Adrenal gland (tissue), 12 donors: ENCODE results near the gene TMEM184B. TPM values are rescaled to one million over a fixed set of nuclear protein-coding genes. Genes with fewer than 3 reads are reported as not detected.
A peak's percentile ranks its signal among the peaks of the same experiment; 100 is the strongest.

Experiments
- DNase-seq, 7 donors: peaks; one replicate each; pipeline ENCODE4 v3.0.0-alpha.2; 2019 to 2020
- H3K27ac ChIP-seq, 5 donors: fragments of 200-600 bp; sonication (generic) in 4 of 5; 1 replicate in 3 of 5; 2 replicates in 2 of 5; pipeline versions ENCODE4 v1.5.1 to v1.8.0; 2016 to 2020; ENCODE audit warnings: mild to moderate bottlenecking in 1 of 5
- H3K27me3 ChIP-seq: fragments of 200-600 bp; 2 replicates; pipeline ENCODE4 v1.8.0; 2021
- H3K36me3 ChIP-seq, 2 donors: fragments of 200-600 bp; replicated peaks in 1 of 2; 1 replicate in 1 of 2; 2 replicates in 1 of 2; pipeline versions ENCODE4 v1.5.1 to v1.8.0; 2018 to 2022
- H3K4me1 ChIP-seq, 2 donors: fragments of 200-600 bp; replicated peaks in 1 of 2; 1 replicate in 1 of 2; 2 replicates in 1 of 2; pipeline versions ENCODE4 v1.5.1 to v1.8.0; 2018 to 2021
- H3K4me3 ChIP-seq, 4 donors: fragments of 200-600 bp; sonication (generic) in 3 of 4; one replicate each; pipeline ENCODE4 v1.5.1; 2016 to 2018
- H3K9me3 ChIP-seq, 3 donors: fragments of 200-600 bp; sonication (generic) in 1 of 3; replicated peaks in 1 of 3; 1 replicate in 2 of 3; 2 replicates in 1 of 3; pipeline versions ENCODE4 v1.5.1 to v1.8.0; 2016 to 2021
- POLR2A ChIP-seq, 2 donors: fragments of 450-650 bp; IDR thresholded peaks; one replicate each; pipeline ENCODE4 v1.6.1; 2017; ENCODE audit warnings: antibody characterized with exemption in 2 of 2, mild to moderate bottlenecking in 2 of 2, moderate library complexity in 1 of 2
- WGBS, 4 donors: extraction: QIAGEN DNeasy Blood & Tissue Kit in 2 of 4; methylation state at CpG; one replicate each; pipeline versions ENCODE4 v1.1.5 to v1.1.7; 2013 to 2017; 5-methylcytosine and 5-hydroxymethylcytosine counted together
- intact Hi-C, 2 donors: fragments of 100-400 bp; cut with DNase I; formaldehyde crosslinking; loops; one replicate each; pipeline versions ENCODE4 v1.14.1 to v1.15.0; 2022 to 2023
- polyA plus RNA-seq, 3 donors: library from polyadenylated mRNA; stranded (reverse); fragments of 200-250 nt in 2 of 3; fragments of 350-450 nt in 1 of 3; fragmentation: Illumina TruSeq in 1 of 3; extraction: RNeasy Lipid Tissue Mini Kit (QIAGEN cat#74804) in 1 of 3; gene quantifications; one replicate each; pipeline ENCODE4 v1.2.3, GENCODE V29; 2013 to 2014
- total RNA-seq, 9 donors: library from RNA; depleted of rRNA in 4 of 9; stranded (reverse); fragments of >200 nt in 4 of 9; fragments of 120-200 nt in 1 of 9; fragmentation: NEBNext Ultra II Directional in 1 of 9; extraction: Animal tissue kit (Norgen Biotek cat#: 25700) in 1 of 9; gene quantifications; one replicate each; pipeline versions ENCODE4 v1.1.0 to v1.2.4, GENCODE V29; 2013 to 2023
- TF ChIP-seq, protein P1 (sequence below), 6 experiments: fragments of 450-650 bp in 4 of 6; fragments of 200-600 bp in 2 of 6; sonication (generic) in 1 of 6; IDR thresholded peaks; 1 replicate in 5 of 6; 2 replicates in 1 of 6; pipeline versions ENCODE4 v1.5.1 to v1.8.0; 2016 to 2021; ENCODE audit warnings: antibody characterized with exemption in 6 of 6, mild to moderate bottlenecking in 2 of 6, moderate library complexity in 1 of 6
- donor health status: healthy with polysubstance abuse.
- donor health status: Bipolar disorder and iron deficiency.
- donor health status: DM: yes; HTN: yes; CAD: no.
- donor health status: DM: no; HTN: no; CAD: no.
- donor health status: DM: no; HTN: no; CAD: no.
- donor health status: DM: yes; HTN: yes; CAD: no.

The TMEM184B gene
- total and polyA plus RNA-seq, 12 donors: 7.1 to 107 (median 43.8) TPM

DNA sequence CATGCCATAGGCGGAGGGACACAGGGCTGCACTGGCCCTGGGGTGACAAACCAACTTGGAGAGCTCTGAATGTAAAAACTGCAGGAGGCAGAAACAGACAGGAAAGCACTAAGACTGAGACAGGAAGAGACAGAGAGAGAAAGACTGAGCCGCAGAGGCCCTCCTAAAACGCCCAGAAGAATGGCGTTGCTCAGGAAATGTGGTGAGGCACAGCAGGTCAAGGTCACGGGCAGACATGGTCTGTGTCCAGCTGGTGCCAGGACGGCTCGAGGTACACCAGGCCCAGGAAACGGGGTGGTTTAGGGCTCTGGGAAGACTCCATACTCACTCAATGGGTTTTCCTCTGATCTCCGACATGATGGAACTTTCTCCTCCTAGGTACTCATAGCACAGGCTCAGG is 41.9 kb downstream of the TMEM184B start:
- intact Hi-C loops: no loop called here
- peak overlapping the region in 3 of 5 donors; percentile 58 to 73 (median 66) for H3K27ac ChIP-seq

DNA sequence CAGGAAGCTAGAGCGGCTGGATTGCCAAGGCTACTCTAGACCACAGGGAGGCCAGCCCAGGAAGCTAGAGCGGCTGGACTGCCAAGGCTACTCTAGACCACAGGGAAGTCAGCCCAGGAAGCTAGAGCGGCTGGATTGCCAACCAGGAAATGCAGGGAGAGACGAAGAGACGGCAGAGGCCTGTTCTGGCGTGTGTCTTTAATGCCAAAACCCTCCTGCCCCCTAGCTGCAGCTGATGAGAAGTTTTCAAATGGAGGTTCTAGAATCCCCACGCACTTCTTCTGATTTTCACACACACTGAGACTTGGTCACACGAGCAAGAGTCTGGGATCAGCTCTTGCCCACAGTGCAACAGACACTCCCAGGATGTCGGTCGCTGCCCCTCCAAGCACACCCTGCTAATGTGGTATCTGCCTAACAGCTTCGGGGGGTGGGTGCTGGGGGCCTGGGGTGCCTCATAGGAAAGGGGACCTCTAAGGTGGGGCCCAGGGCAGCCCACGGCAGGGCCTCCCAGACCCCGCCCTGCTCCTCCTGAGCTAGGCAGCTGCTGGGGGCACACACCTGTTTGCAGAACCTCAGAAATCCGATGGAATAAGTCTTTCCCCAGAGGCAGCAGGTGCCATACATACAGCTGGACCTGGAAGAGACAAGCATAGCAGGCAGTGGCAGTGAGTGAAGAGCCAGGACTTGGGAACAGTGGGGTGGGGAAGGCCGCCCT is 42.5 kb downstream of the TMEM184B start:
- TF ChIP-seq POLR2A (IDR thresholded peaks at IDR 0.05): no peak
- TF ChIP-seq, protein P1, sequence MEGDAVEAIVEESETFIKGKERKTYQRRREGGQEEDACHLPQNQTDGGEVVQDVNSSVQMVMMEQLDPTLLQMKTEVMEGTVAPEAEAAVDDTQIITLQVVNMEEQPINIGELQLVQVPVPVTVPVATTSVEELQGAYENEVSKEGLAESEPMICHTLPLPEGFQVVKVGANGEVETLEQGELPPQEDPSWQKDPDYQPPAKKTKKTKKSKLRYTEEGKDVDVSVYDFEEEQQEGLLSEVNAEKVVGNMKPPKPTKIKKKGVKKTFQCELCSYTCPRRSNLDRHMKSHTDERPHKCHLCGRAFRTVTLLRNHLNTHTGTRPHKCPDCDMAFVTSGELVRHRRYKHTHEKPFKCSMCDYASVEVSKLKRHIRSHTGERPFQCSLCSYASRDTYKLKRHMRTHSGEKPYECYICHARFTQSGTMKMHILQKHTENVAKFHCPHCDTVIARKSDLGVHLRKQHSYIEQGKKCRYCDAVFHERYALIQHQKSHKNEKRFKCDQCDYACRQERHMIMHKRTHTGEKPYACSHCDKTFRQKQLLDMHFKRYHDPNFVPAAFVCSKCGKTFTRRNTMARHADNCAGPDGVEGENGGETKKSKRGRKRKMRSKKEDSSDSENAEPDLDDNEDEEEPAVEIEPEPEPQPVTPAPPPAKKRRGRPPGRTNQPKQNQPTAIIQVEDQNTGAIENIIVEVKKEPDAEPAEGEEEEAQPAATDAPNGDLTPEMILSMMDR (IDR thresholded peaks at IDR 0.05): peak in 5 of 6 experiments; percentile 25 to 44 (median 37)
- H3K27ac ChIP-seq: peak overlapping the region in 3 of 5 donors; percentile 58 to 73 (median 66)
- H3K27me3 ChIP-seq: no peaks in the 10 kb centered on the region
- DNase-seq: peak in 4 of 7 donors; percentile 39 to 78 (median 57)
- no peaks in the 10 kb centered on the region for H3K9me3 ChIP-seq
- intact Hi-C loops: no loop called here
- H3K36me3 ChIP-seq: peaks cover 0 to 45% of the 10 kb centered on the region in 2 donors
- 66 to 85% (median 78%) methylated on average over 10 to 14 of the region's 15 CpGs for WGBS, 4 donors
- H3K4me3 ChIP-seq: no peak overlapping the region
- H3K4me1 ChIP-seq: peaks cover 36 to 49% of the 10 kb centered on the region in 2 donors

More for the DNA sequence above, 41.9 kb downstream of the TMEM184B start:
- Histone ChIP-seq H3K27me3 (no peaks in the 10 kb centered on the region), H3K4me1 (peaks cover 36 to 49% of the 10 kb centered on the region in 2 donors), H3K9me3 (no peaks in the 10 kb centered on the region), H3K36me3 (peaks cover 0 to 47% of the 10 kb centered on the region in 2 donors), H3K4me3 (no peak overlapping the region)
- TF ChIP-seq, protein P1 (IDR thresholded peaks at IDR 0.05): no peak
- no peak for TF ChIP-seq POLR2A (IDR thresholded peaks at IDR 0.05)
- DNase-seq: peak in 2 of 7 donors; percentile 60 to 61
- 42 to 53% (median 48%) methylated on average over 9 of the region's 9 CpGs for WGBS, 4 donors

GRCh38 chr22:38228873-38229740 is 43.7 kb downstream of the TMEM184B start:
- Histone ChIP-seq H3K4me3 (no peak overlapping the region), H3K9me3 (no peaks in the 10 kb centered on the region), H3K27me3 (no peaks in the 10 kb centered on the region), H3K36me3 (peaks cover 0 to 44% of the 10 kb centered on the region in 2 donors), H3K27ac (peak overlapping the region; percentile 81 to 95 (median 90)), H3K4me1 (peaks cover 36 to 43% of the 10 kb centered on the region in 2 donors)
- WGBS, 4 donors: 59 to 78% (median 68%) methylated on average over 6 to 13 of the region's 14 CpGs
- TF ChIP-seq POLR2A (IDR thresholded peaks at IDR 0.05): no peak
- TF ChIP-seq, protein P1 (IDR thresholded peaks at IDR 0.05): no peak
- peak; percentile 61 to 94 (median 85) for DNase-seq
- intact Hi-C loops: loop anchor here in 1 of 2 donors (10.0 kb wide), 1 partner anchor 114 kb away; the partner anchor contains the start of gene BAIAP2L2
